ENCODE results near the gene CLDN24. TPM values are rescaled to one million over a fixed set of nuclear protein-coding genes. Genes with fewer than 3 reads are reported as not detected.

The CLDN24 gene
- total RNA-seq, 1 donor from 2014 or later: not detected

- H3K36me3 ChIP-seq: no peaks in the 10 kb centered on the region
- no peak overlapping the region for H3K27ac Mint-ChIP-seq
These were observed 7.9 kb downstream of the CLDN24 start for GRCh38 chr4:183314336-183314735.

GRCh38 chr4:183312841-183313240 lies 9.4 kb downstream of the CLDN24 start:
- no peaks in the 10 kb centered on the region for H3K4me1 Mint-ChIP-seq
- Histone ChIP-seq H3F3A (ENCODE audit: low read depth) (no peaks in the 10 kb centered on the region), H2AFZ (replicated peaks) (no peak overlapping the region), H3K9ac (no peak overlapping the region), H3K4me3 (no peak overlapping the region), H3K4me1 (no peaks in the 10 kb centered on the region), H3K36me3 (no peaks in the 10 kb centered on the region), H3K27ac (no peak overlapping the region), H3K27me3 (no peaks in the 10 kb centered on the region), H4K20me1 (ENCODE audit: low read depth) (no peaks in the 10 kb centered on the region), H3K79me2 (ENCODE audit: low read depth) (no peaks in the 10 kb centered on the region), H3K9me3 (ENCODE audit: low read depth) (no peaks in the 10 kb centered on the region), H3K4me2 (no peak overlapping the region)
- peak overlapping the region; percentile 15 for H3K27ac Mint-ChIP-seq
- H3K4me3 Mint-ChIP-seq: no peak overlapping the region
- no peaks in the 10 kb centered on the region for H3K9me3 Mint-ChIP-seq
- no peak for TF ChIP-seq EZH2 (IDR thresholded peaks at IDR 0.05)
- no peak for TF ChIP-seq EZH2phosphoT487 (IDR thresholded peaks at IDR 0.05)
- no peak for TF ChIP-seq CTCF (IDR thresholded peaks at IDR 0.05)
- H3K36me3 Mint-ChIP-seq: peaks cover 24% of the 10 kb centered on the region
- no peak for DNase-seq (ENCODE audit: low spot score)
- H3K27me3 Mint-ChIP-seq (ENCODE audit: insufficient read depth, low read depth): peaks cover 5% of the 10 kb centered on the region

More at GRCh38 chr4:183314336-183314735, 7.9 kb downstream of the CLDN24 start:
- no peak overlapping the region for H3K4me3 Mint-ChIP-seq
- DNase-seq (ENCODE audit: low spot score): no peak
- H3K9me3 Mint-ChIP-seq: no peaks in the 10 kb centered on the region
- no peak overlapping the region for H2AFZ ChIP-seq (replicated peaks)
- H3K4me1 Mint-ChIP-seq: no peaks in the 10 kb centered on the region
- no peaks in the 10 kb centered on the region for H3K9me3 ChIP-seq (ENCODE audit: low read depth)
- no peak overlapping the region for H3K9ac ChIP-seq
- no peaks in the 10 kb centered on the region for H3F3A ChIP-seq (ENCODE audit: low read depth)
- peaks cover 5% of the 10 kb centered on the region for H3K27me3 Mint-ChIP-seq (ENCODE audit: insufficient read depth, low read depth)
- peaks cover 20% of the 10 kb centered on the region for H3K36me3 Mint-ChIP-seq
- no peak for TF ChIP-seq EZH2phosphoT487 (IDR thresholded peaks at IDR 0.05)
- no peak for TF ChIP-seq EZH2 (IDR thresholded peaks at IDR 0.05)
- no peak for TF ChIP-seq CTCF (IDR thresholded peaks at IDR 0.05)
- H3K79me2 ChIP-seq (ENCODE audit: low read depth): no peaks in the 10 kb centered on the region
- H3K4me3 ChIP-seq: no peak overlapping the region
- no peaks in the 10 kb centered on the region for H4K20me1 ChIP-seq (ENCODE audit: low read depth)
- no peak overlapping the region for H3K4me2 ChIP-seq
- H3K27ac ChIP-seq: no peak overlapping the region
- H3K4me1 ChIP-seq: no peaks in the 10 kb centered on the region
- H3K27me3 ChIP-seq: no peaks in the 10 kb centered on the region

- no peak overlapping the region for H3K9ac ChIP-seq
- H3K27me3 Mint-ChIP-seq (ENCODE audit: insufficient read depth, low read depth): no peaks in the 10 kb centered on the region
- peaks cover 20% of the 10 kb centered on the region for H3K36me3 Mint-ChIP-seq
- H3K27me3 ChIP-seq: no peaks in the 10 kb centered on the region
- no peak for DNase-seq (ENCODE audit: low spot score)
- no peak overlapping the region for H3K27ac Mint-ChIP-seq
- no peaks in the 10 kb centered on the region for H3K9me3 ChIP-seq (ENCODE audit: low read depth)
- H4K20me1 ChIP-seq (ENCODE audit: low read depth): no peaks in the 10 kb centered on the region
- no peak overlapping the region for H3K27ac ChIP-seq
- no peak overlapping the region for H3K4me3 ChIP-seq
- no peak overlapping the region for H3K4me3 Mint-ChIP-seq
- H3K79me2 ChIP-seq (ENCODE audit: low read depth): no peaks in the 10 kb centered on the region
- H3K9me3 Mint-ChIP-seq: no peaks in the 10 kb centered on the region
- no peaks in the 10 kb centered on the region for H3K36me3 ChIP-seq
- no peaks in the 10 kb centered on the region for H3K4me1 ChIP-seq
- TF ChIP-seq CTCF (IDR thresholded peaks at IDR 0.05) (no peak), EZH2 (IDR thresholded peaks at IDR 0.05) (no peak), EZH2phosphoT487 (IDR thresholded peaks at IDR 0.05) (no peak)
- no peaks in the 10 kb centered on the region for H3K4me1 Mint-ChIP-seq
- no peaks in the 10 kb centered on the region for H3F3A ChIP-seq (ENCODE audit: low read depth)
- H3K4me2 ChIP-seq: no peak overlapping the region
- no peak overlapping the region for H2AFZ ChIP-seq (replicated peaks)
These were observed 15.4 kb downstream of the CLDN24 start for GRCh38 chr4:183306811-183307210.
